ENCODE measurements around the gene SYNGR1.

Gene SYNGR1

GRCh38 chr22:39408173-39408572, 58.4 kb downstream of the SYNGR1 start:
- no peak for TF ChIP-seq CREB1 (IDR thresholded peaks at IDR 0.05; ENCODE audit: low read depth)
- TF ChIP-seq YY1 (IDR thresholded peaks at IDR 0.05; ENCODE audit: low read depth): no peak
- no peak for TF ChIP-seq TEAD4 (IDR thresholded peaks at IDR 0.05)
- TF ChIP-seq EP300 (IDR thresholded peaks at IDR 0.05; ENCODE audit: borderline replicate concordance): no peak
- TF ChIP-seq USF1 (IDR thresholded peaks at IDR 0.05): no peak

- TF ChIP-seq ZBTB7A (IDR thresholded peaks at IDR 0.05; ENCODE audit: low read depth): no peak
- TF ChIP-seq USF1 (IDR thresholded peaks at IDR 0.05): no peak
- no peak for TF ChIP-seq TCF12 (IDR thresholded peaks at IDR 0.05; ENCODE audit: low read depth)
- no peak for TF ChIP-seq FOXM1 (IDR thresholded peaks at IDR 0.05; ENCODE audit: borderline replicate concordance, low read depth)
- TF ChIP-seq TEAD4 (IDR thresholded peaks at IDR 0.05): no peak
- TF ChIP-seq EGR1 (IDR thresholded peaks at IDR 0.05): no peak
- no peak for TF ChIP-seq CEBPB (IDR thresholded peaks at IDR 0.05)
- TF ChIP-seq CREB1 (IDR thresholded peaks at IDR 0.05; ENCODE audit: low read depth): no peak
- no peak for TF ChIP-seq MAX (IDR thresholded peaks at IDR 0.05)
- TF ChIP-seq TAF1 (IDR thresholded peaks at IDR 0.05; ENCODE audit: low read depth): no peak
- TF ChIP-seq REST (IDR thresholded peaks at IDR 0.05; ENCODE audit: low read depth): no peak
- no peak for TF ChIP-seq NFIC (IDR thresholded peaks at IDR 0.05)
- TF ChIP-seq EP300 (IDR thresholded peaks at IDR 0.05; ENCODE audit: borderline replicate concordance): no peak
- no peak for TF ChIP-seq RAD21 (IDR thresholded peaks at IDR 0.05; ENCODE audit: low read depth)
- no peak for TF ChIP-seq YY1 (IDR thresholded peaks at IDR 0.05; ENCODE audit: low read depth)
Observed at GRCh38 chr22:39408807-39409206, 59.0 kb downstream of the SYNGR1 start.

GRCh38 chr22:39409516-39410029, 59.8 kb downstream of the SYNGR1 start:
- TF ChIP-seq TAF1 (IDR thresholded peaks at IDR 0.05; ENCODE audit: low read depth): no peak
- no peak for TF ChIP-seq YY1 (IDR thresholded peaks at IDR 0.05; ENCODE audit: low read depth)
- no peak for TF ChIP-seq MAX (IDR thresholded peaks at IDR 0.05)
- TF ChIP-seq REST (IDR thresholded peaks at IDR 0.05; ENCODE audit: low read depth): no peak
- no peak for TF ChIP-seq TCF12 (IDR thresholded peaks at IDR 0.05; ENCODE audit: low read depth)
- TF ChIP-seq EP300 (IDR thresholded peaks at IDR 0.05; ENCODE audit: borderline replicate concordance): no peak
- no peak for TF ChIP-seq RAD21 (IDR thresholded peaks at IDR 0.05; ENCODE audit: low read depth)
- no peak for TF ChIP-seq CREB1 (IDR thresholded peaks at IDR 0.05; ENCODE audit: low read depth)
- TF ChIP-seq TEAD4 (IDR thresholded peaks at IDR 0.05): no peak
- TF ChIP-seq FOXM1 (IDR thresholded peaks at IDR 0.05; ENCODE audit: borderline replicate concordance, low read depth): no peak
- no peak for TF ChIP-seq CEBPB (IDR thresholded peaks at IDR 0.05)
- TF ChIP-seq USF1 (IDR thresholded peaks at IDR 0.05): no peak

GRCh38 chr22:39410264-39410663, 60.5 kb downstream of the SYNGR1 start:
- TF ChIP-seq EP300 (IDR thresholded peaks at IDR 0.05; ENCODE audit: borderline replicate concordance) (no peak), ZBTB7A (IDR thresholded peaks at IDR 0.05; ENCODE audit: low read depth) (no peak), USF1 (IDR thresholded peaks at IDR 0.05) (no peak), RAD21 (IDR thresholded peaks at IDR 0.05; ENCODE audit: low read depth) (no peak), FOXM1 (IDR thresholded peaks at IDR 0.05; ENCODE audit: borderline replicate concordance, low read depth) (no peak), TCF12 (IDR thresholded peaks at IDR 0.05; ENCODE audit: low read depth) (no peak), TEAD4 (IDR thresholded peaks at IDR 0.05) (no peak), EGR1 (IDR thresholded peaks at IDR 0.05) (no peak), CREB1 (IDR thresholded peaks at IDR 0.05; ENCODE audit: low read depth) (no peak), TAF1 (IDR thresholded peaks at IDR 0.05; ENCODE audit: low read depth) (no peak), YY1 (IDR thresholded peaks at IDR 0.05; ENCODE audit: low read depth) (no peak), NFIC (IDR thresholded peaks at IDR 0.05) (no peak), CEBPB (IDR thresholded peaks at IDR 0.05) (no peak), MAX (IDR thresholded peaks at IDR 0.05) (no peak), REST (IDR thresholded peaks at IDR 0.05; ENCODE audit: low read depth) (no peak)
